HG03565 (cell line): ENCODE measurements around the gene CFAP61.

Experiments
- ATAC-seq: cut with Tn5 transposase; IDR thresholded peaks from one replicate; pipeline ENCODE4 v1.9.1; 2021; ENCODE audit warnings: mild to moderate bottlenecking, moderate library complexity; ENCODE audit not compliant: unreplicated experiment

Gene CFAP61

GRCh38 chr20:20027284-20027683 is 25.0 kb upstream of the CFAP61 start:
- ATAC-seq, result no peak

GRCh38 chr20:20031790-20032189 is 20.5 kb upstream of the CFAP61 start:
- ATAC-seq, result no peak

- ATAC-seq, result no peak
Observed at GRCh38 chr20:20034486-20034885, 17.8 kb upstream of the CFAP61 start.

- no peak for ATAC-seq
Observed at GRCh38 chr20:20036756-20037155, 15.6 kb upstream of the CFAP61 start.

- no peak for ATAC-seq
Observed at GRCh38 chr20:20037960-20038359, 14.4 kb upstream of the CFAP61 start.

- ATAC-seq, result no peak
Observed at GRCh38 chr20:20038586-20038985, 13.7 kb upstream of the CFAP61 start.

- no peak for ATAC-seq
Observed at GRCh38 chr20:20039752-20040387, 12.5 kb upstream of the CFAP61 start.

GRCh38 chr20:20051767-20052073 is 612 bp upstream of the CFAP61 start:
- ATAC-seq, result no peak

- no peak for ATAC-seq
Observed at GRCh38 chr20:20060234-20060998, 8.1 kb downstream of the CFAP61 start.

GRCh38 chr20:20063941-20064702 is 11.8 kb downstream of the CFAP61 start:
- ATAC-seq, result no peak

GRCh38 chr20:20065361-20065760 is 13.0 kb downstream of the CFAP61 start:
- ATAC-seq, result no peak

GRCh38 chr20:20070871-20071726 is 18.8 kb downstream of the CFAP61 start:
- ATAC-seq, result no peak

- no peak for ATAC-seq
Observed at GRCh38 chr20:20073801-20074371, 21.6 kb downstream of the CFAP61 start.

- ATAC-seq, result no peak
Observed at GRCh38 chr20:20075032-20075431, 22.7 kb downstream of the CFAP61 start.

- no peak for ATAC-seq
Observed at GRCh38 chr20:20076297-20077065, 24.1 kb downstream of the CFAP61 start.

- ATAC-seq, result no peak
Observed at GRCh38 chr20:20078041-20078440, 25.7 kb downstream of the CFAP61 start.

GRCh38 chr20:20079102-20079784 is 26.9 kb downstream of the CFAP61 start:
- no peak for ATAC-seq

- no peak for ATAC-seq
Observed at GRCh38 chr20:20083807-20084206, 31.5 kb downstream of the CFAP61 start.

GRCh38 chr20:20084296-20084752 is 32.0 kb downstream of the CFAP61 start:
- no peak for ATAC-seq
